Stimulated activated CD8-positive, alpha-beta memory T cell treated with anti-CD3 and anti-CD28 coated beads, Interleukin-4, amount 100 ng/mL, for 4 hours (primary cell): Measurements from ENCODE around the gene SIVA1.

ENCODE experiments used
- DNase-seq, 2 donors: peaks; one replicate each; pipeline ENCODE4 v3.0.0-alpha.2; 2020; ENCODE audit warnings: low read depth in 2 of 2, low spot score in 1 of 2

The SIVA1 gene

GRCh38 chr14:104783484-104784217 lies 30.7 kb downstream of the SIVA1 start:
- no peak for DNase-seq

GRCh38 chr14:104784218-104784568 lies 31.2 kb downstream of the SIVA1 start:
- no peak for DNase-seq

GRCh38 chr14:104784846-104785707 lies 32.1 kb downstream of the SIVA1 start:
- no peak for DNase-seq

GRCh38 chr14:104785708-104786080 lies 32.7 kb downstream of the SIVA1 start:
- DNase-seq, result no peak

GRCh38 chr14:104786091-104786586 lies 33.2 kb downstream of the SIVA1 start:
- no peak for DNase-seq

GRCh38 chr14:104786726-104787675 lies 34.1 kb downstream of the SIVA1 start:
- no peak for DNase-seq

- DNase-seq, result no peak
Measured at GRCh38 chr14:104787736-104788135, 34.8 kb downstream of the SIVA1 start.

GRCh38 chr14:104788161-104788818 lies 35.3 kb downstream of the SIVA1 start:
- DNase-seq, result no peak

- no peak for DNase-seq
Measured at GRCh38 chr14:104788873-104789663, 36.1 kb downstream of the SIVA1 start.

- DNase-seq, result no peak
Measured at GRCh38 chr14:104789752-104790743, 37.1 kb downstream of the SIVA1 start.

- no peak for DNase-seq
Measured at GRCh38 chr14:104791425-104791824, 38.5 kb downstream of the SIVA1 start.

- DNase-seq, result no peak
Measured at GRCh38 chr14:104792101-104792884, 39.3 kb downstream of the SIVA1 start.

GRCh38 chr14:104792945-104793702 lies 40.2 kb downstream of the SIVA1 start:
- no peak for DNase-seq

- no peak for DNase-seq
Measured at GRCh38 chr14:104793703-104793959, 40.7 kb downstream of the SIVA1 start.

- DNase-seq, result peak in 1 of 2 donors; percentile 18
Measured at GRCh38 chr14:104794099-104794498, 41.2 kb downstream of the SIVA1 start.

GRCh38 chr14:104794631-104794992 lies 41.7 kb downstream of the SIVA1 start:
- DNase-seq, result no peak

GRCh38 chr14:104794993-104795780 lies 42.2 kb downstream of the SIVA1 start, which contains the start of gene AKT1:
Gene AKT1 (minus strand): TSS chr14:104795748. CDS start chr14:104792643, 3,105 bp downstream.
- no peak for DNase-seq
